ENCODE results near the gene ZNRF3.

The ZNRF3 gene

GRCh38 chr22:28898233-28898629 lies 14.9 kb downstream of the ZNRF3 start:
- ATAC-seq = no peak
- TF ChIP-seq ZFP3 (CRISPR knock-in tag; IDR thresholded peaks at IDR 0.05) (no peak), TSHZ2 (CRISPR knock-in tag; IDR thresholded peaks at IDR 0.05) (no peak), OSR1 (CRISPR knock-in tag; IDR thresholded peaks at IDR 0.05) (no peak), ZNF70 (CRISPR knock-in tag; IDR thresholded peaks at IDR 0.05) (no peak), RARB (CRISPR knock-in tag; IDR thresholded peaks at IDR 0.05) (no peak), ISL1 (CRISPR knock-in tag; IDR thresholded peaks at IDR 0.05) (no peak), ARNTL (CRISPR knock-in tag; IDR thresholded peaks at IDR 0.05; ENCODE audit: borderline replicate concordance, low read depth) (no peak), PPARA (CRISPR knock-in tag; IDR thresholded peaks at IDR 0.05; ENCODE audit: borderline replicate concordance) (no peak), ZC3H10 (CRISPR knock-in tag; IDR thresholded peaks at IDR 0.05) (no peak), GLIS3 (CRISPR knock-in tag; IDR thresholded peaks at IDR 0.05) (no peak)
- TF ChIP-seq, protein P1, sequence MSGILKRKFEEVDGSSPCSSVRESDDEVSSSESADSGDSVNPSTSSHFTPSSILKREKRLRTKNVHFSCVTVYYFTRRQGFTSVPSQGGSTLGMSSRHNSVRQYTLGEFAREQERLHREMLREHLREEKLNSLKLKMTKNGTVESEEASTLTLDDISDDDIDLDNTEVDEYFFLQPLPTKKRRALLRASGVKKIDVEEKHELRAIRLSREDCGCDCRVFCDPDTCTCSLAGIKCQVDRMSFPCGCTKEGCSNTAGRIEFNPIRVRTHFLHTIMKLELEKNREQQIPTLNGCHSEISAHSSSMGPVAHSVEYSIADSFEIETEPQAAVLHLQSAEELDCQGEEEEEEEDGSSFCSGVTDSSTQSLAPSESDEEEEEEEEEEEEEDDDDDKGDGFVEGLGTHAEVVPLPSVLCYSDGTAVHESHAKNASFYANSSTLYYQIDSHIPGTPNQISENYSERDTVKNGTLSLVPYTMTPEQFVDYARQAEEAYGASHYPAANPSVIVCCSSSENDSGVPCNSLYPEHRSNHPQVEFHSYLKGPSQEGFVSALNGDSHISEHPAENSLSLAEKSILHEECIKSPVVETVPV (CRISPR knock-in tag; IDR thresholded peaks at IDR 0.05) = no peak
- TF ChIP-seq, protein P2, sequence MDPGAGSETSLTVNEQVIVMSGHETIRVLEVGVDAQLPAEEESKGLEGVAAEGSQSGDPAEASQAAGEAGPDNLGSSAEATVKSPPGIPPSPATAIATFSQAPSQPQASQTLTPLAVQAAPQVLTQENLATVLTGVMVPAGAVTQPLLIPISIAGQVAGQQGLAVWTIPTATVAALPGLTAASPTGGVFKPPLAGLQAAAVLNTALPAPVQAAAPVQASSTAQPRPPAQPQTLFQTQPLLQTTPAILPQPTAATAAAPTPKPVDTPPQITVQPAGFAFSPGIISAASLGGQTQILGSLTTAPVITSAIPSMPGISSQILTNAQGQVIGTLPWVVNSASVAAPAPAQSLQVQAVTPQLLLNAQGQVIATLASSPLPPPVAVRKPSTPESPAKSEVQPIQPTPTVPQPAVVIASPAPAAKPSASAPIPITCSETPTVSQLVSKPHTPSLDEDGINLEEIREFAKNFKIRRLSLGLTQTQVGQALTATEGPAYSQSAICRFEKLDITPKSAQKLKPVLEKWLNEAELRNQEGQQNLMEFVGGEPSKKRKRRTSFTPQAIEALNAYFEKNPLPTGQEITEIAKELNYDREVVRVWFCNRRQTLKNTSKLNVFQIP (CRISPR knock-in tag; IDR thresholded peaks at IDR 0.05; ENCODE audit: borderline replicate concordance, low read depth) = no peak

DNA sequence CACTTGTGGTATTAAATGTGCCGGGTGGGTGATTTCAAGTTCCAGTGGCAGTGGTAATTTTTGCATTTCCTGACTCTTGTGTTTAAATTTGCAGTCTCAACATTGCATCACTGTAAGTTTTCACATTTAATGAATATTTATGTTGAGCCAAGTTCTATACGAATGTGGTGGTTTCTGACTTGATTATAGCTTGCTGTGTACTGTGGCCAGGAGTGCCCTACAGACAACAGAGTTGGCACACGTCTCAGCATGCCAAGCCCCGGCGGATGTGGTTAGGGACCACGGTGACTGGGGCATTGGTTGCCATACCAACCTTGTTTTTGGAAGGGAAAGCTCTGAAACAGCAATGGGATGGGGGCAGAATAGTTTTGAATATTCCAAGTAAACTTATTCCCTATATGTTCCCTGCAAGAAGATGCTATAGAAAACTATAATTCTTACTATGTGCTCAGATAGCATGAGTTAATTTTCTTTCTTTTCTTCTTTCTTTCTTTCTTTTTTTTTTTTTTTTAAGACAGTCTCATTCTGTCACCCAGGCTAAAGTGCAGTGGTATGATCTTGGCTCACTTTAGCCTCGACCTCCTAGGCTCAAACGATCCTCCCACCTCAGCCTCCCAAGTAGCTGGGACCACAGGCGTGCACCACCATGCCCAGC lies 16.0 kb downstream of the ZNRF3 start:
- ATAC-seq = 0 out of 3 replicates have a peak, but pooled peaks have one; percentile 30
- no peak for TF ChIP-seq OSR1 (CRISPR knock-in tag; IDR thresholded peaks at IDR 0.05)
- no peak for TF ChIP-seq TSHZ2 (CRISPR knock-in tag; IDR thresholded peaks at IDR 0.05)
- TF ChIP-seq ESRRG (CRISPR knock-in tag; IDR thresholded peaks at IDR 0.05) = no peak
- no peak for TF ChIP-seq ZNF565 (CRISPR knock-in tag; conservative IDR thresholded peaks at IDR 0.05; ENCODE audit: low read depth)
- TF ChIP-seq ARNTL (CRISPR knock-in tag; IDR thresholded peaks at IDR 0.05; ENCODE audit: borderline replicate concordance, low read depth) = no peak
- no peak for TF ChIP-seq GLIS3 (CRISPR knock-in tag; IDR thresholded peaks at IDR 0.05)
- TF ChIP-seq, protein P3, sequence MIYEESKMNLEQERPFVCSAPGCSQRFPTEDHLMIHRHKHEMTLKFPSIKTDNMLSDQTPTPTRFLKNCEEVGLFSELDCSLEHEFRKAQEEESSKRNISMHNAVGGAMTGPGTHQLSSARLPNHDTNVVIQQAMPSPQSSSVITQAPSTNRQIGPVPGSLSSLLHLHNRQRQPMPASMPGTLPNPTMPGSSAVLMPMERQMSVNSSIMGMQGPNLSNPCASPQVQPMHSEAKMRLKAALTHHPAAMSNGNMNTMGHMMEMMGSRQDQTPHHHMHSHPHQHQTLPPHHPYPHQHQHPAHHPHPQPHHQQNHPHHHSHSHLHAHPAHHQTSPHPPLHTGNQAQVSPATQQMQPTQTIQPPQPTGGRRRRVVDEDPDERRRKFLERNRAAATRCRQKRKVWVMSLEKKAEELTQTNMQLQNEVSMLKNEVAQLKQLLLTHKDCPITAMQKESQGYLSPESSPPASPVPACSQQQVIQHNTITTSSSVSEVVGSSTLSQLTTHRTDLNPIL (CRISPR knock-in tag; IDR thresholded peaks at IDR 0.05; ENCODE audit: low read depth) = no peak
- TF ChIP-seq ZFP30 (CRISPR knock-in tag; IDR thresholded peaks at IDR 0.05) = no peak
- no peak for TF ChIP-seq ZNF8 (CRISPR knock-in tag; IDR thresholded peaks at IDR 0.05)
- no peak for TF ChIP-seq BACH2 (CRISPR knock-in tag; IDR thresholded peaks at IDR 0.05; ENCODE audit: borderline replicate concordance)
- no peak for TF ChIP-seq RARB (CRISPR knock-in tag; IDR thresholded peaks at IDR 0.05)
- no peak for TF ChIP-seq PATZ1 (CRISPR knock-in tag; IDR thresholded peaks at IDR 0.05; ENCODE audit: borderline replicate concordance)

Data from SK-N-SH treated with all-trans-retinoic acid at 6 μM for 48 hours (cell line).